GM19035 (cell line): ENCODE data around the gene ABCA2.

ENCODE experiments used
- ATAC-seq: cut with Tn5 transposase; IDR thresholded peaks from one replicate; pipeline ENCODE4 v1.9.1; 2021; ENCODE audit not compliant: unreplicated experiment

The ABCA2 gene, protein sequence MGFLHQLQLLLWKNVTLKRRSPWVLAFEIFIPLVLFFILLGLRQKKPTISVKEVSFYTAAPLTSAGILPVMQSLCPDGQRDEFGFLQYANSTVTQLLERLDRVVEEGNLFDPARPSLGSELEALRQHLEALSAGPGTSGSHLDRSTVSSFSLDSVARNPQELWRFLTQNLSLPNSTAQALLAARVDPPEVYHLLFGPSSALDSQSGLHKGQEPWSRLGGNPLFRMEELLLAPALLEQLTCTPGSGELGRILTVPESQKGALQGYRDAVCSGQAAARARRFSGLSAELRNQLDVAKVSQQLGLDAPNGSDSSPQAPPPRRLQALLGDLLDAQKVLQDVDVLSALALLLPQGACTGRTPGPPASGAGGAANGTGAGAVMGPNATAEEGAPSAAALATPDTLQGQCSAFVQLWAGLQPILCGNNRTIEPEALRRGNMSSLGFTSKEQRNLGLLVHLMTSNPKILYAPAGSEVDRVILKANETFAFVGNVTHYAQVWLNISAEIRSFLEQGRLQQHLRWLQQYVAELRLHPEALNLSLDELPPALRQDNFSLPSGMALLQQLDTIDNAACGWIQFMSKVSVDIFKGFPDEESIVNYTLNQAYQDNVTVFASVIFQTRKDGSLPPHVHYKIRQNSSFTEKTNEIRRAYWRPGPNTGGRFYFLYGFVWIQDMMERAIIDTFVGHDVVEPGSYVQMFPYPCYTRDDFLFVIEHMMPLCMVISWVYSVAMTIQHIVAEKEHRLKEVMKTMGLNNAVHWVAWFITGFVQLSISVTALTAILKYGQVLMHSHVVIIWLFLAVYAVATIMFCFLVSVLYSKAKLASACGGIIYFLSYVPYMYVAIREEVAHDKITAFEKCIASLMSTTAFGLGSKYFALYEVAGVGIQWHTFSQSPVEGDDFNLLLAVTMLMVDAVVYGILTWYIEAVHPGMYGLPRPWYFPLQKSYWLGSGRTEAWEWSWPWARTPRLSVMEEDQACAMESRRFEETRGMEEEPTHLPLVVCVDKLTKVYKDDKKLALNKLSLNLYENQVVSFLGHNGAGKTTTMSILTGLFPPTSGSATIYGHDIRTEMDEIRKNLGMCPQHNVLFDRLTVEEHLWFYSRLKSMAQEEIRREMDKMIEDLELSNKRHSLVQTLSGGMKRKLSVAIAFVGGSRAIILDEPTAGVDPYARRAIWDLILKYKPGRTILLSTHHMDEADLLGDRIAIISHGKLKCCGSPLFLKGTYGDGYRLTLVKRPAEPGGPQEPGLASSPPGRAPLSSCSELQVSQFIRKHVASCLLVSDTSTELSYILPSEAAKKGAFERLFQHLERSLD (N-terminal part only)

DNA sequence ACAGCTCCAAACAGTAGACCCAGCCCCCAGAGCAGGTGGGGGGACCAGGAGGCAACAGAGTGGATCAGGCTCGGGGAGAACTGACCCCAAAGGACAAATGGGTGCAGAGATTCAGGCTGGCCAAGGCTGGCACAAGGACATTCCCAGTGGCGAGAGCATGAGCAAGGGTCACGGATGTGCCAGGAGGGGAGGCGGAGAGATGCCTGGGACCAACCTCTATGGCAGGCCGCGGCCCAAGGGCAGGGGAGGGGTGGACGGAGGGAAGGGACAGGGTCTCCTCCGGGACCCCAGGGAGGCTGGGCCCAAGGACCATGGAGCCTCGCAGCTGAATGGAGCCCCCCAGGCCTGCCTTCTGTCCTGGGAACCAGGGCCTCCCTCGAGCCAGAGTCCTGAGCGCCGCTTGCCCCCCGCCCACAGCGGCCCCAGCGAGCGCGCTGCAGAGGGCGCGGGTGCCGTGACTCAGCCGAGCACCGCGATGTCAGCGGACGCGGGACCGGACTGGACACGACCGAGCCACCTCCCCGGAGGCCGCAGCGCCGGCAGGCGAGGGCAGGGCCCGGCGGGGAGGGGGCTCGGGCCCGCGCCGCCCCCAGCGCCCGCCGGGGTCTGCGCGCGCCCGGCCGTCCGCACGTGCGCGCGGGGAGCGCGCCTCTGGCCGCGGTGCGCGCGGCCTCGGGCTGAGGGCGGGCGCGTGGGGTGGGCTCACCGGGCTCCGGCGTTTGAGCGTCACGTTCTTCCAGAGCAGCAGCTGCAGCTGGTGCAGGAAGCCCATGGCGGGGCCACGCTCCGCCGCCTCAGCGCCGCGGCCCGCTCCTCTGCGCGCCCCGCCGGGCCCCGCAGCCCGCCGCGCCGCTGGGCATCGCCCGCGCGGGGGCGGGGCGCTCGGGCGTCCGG is at the start of gene ABCA2:
Gene ABCA2, minus strand, starts transcription at position 869 of the 894 bp plus-strand sequence. Its CDS starts 97 bp downstream, at position 772.
- no peak for ATAC-seq

DNA sequence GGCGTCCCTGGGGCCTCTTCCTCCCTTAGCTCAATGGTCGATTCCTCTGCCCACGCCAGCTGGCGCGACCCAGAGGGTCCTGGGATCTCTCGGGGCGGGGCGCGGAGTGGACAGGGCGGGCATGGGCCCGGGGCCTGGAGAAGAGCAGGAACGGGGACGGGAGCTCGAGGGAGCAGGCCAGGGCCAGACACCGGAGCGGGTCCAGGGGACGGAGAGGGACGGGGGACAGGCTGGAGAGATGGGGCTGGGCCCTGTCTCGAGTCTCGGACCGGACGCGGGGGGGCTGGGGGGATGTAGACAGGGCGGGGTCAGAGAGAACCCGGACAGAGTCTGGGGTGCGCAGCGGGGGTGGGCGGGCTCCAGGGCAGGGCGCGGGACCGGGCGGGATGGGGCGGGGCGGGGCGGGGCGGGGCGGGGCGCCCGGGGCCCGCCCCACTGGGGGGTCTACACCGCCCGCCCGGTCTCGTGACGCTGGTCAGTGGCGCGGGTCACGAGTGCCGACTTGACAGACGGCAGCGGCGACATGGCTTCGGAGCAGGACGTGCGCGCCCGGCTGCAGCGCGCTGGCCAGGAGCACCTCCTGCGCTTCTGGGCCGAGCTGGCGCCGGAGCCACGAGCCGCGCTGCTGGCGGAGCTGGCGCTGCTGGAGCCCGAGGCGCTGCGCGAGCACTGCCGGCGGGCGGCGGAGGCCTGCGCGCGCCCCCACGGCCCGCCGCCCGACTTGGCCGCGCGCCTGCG is 49.1 kb upstream of the ABCA2 start, which contains the start of gene UAP1L1:
Gene UAP1L1, plus strand, starts transcription at position 508 of the 738 bp plus-strand sequence. Its CDS starts 16 bp downstream, at position 524.
- ATAC-seq, result peak; percentile 71

DNA sequence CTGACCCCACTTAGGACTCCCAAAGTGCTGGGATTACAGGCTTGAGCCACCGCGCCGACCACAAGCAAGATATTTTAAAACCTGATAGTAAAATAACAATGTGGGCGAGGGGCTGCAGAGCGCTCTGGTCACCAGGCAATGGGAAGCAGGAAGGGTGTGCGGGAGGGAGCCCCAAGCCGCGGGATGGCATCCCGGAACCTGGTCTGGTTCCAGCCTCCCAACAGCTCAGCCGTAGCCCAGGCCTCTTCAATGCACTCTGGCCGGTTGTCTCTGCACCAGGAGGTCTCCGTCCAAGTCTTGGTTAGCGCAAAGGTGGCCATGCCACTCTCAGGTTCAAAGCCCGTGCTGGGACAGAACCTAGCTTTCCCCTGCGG is 48.6 kb upstream of the ABCA2 start:
- no peak for ATAC-seq

DNA sequence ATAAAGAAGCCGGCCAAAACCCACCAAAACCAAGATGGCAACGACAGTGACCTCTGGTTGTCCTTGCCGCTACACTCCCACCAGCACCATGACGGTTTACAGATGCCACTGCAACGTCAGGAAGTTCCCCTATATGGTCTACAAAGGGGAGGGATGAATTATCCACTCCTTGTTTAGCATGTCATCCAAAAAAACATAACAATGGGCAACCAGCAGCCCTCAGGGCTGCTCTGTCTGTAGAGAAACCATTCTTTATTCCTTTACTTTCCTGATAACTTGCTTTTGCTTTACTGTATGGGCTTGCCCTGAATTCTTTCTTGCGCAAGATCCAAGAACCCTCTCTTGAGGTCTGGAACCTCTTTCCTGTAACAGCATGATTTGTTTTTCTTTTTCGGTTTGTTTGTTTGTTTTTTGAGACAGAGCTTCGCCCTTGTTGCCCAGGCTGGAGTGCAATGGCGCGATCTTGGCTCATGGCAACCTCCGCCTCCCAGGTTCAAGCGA is 47.3 kb upstream of the ABCA2 start:
- ATAC-seq, result no peak

DNA sequence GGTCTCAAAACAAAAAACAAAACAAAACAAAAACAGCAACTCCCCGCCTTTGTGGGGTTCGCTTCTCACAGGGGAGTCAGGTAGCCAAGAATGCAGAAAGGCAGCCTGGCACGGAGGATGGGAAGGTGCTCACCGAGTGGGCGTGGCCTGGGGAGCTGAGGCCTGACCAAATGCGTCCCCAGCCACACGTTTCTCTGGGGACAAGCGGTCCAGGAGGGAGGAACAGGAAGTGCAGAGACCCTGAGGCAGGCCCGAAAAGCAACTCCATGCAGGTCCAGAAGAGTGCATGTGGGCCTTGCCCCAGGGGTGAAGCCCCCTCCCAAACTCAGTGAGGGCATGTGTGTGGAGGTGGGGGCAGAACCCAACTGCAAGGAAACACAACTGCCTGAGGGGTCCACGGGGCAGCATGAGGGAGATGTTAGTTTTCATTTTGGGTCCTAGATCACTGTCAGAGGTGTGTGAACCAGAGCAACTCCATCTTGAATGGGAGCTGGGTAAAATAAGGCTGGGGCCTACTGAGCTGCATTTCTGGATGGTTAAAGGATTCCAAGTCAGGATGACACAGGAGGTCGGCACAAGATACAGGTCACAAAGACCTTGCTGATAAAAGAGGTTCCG is 46.7 kb upstream of the ABCA2 start:
- no peak for ATAC-seq

DNA sequence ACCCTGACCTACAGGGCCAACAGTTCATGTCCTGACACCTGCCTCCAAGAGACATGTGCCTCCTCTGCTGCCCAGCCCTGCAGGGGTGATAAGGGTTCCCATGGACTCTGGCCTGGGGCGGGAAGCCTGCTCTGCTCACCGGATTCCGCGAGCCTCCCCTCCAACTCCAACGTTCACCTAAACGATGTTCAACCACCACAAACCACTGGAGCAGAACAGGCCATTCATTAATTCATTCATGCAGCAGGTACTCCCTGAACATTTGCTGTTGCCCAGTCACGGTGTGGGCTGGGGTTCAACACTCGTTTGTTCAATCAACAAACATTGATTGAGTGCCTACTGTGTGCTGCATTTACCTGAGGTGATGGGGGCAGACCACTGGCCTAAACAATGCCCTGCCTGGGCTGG is 46.0 kb upstream of the ABCA2 start:
- no peak for ATAC-seq

DNA sequence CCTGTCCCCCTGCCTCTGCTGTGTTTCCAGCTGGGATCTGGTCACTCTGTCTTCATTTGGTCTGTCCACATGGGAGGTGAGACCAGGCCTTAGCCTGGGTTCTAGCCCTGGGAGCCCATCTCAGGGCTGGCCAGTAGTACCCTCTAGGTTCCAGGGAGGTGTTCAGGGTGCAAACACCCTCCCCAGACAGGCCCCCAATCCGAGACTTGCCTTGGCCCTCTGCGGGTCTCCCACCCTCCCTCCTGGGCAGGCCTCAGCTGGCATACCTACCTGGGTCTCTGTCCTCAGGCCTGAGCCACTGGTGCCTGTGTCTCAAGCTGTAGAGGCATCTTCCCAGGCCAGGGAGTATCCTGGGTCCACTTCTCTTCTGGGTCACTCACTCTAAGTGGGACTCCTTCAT is 43.2 kb upstream of the ABCA2 start:
- ATAC-seq, result no peak

DNA sequence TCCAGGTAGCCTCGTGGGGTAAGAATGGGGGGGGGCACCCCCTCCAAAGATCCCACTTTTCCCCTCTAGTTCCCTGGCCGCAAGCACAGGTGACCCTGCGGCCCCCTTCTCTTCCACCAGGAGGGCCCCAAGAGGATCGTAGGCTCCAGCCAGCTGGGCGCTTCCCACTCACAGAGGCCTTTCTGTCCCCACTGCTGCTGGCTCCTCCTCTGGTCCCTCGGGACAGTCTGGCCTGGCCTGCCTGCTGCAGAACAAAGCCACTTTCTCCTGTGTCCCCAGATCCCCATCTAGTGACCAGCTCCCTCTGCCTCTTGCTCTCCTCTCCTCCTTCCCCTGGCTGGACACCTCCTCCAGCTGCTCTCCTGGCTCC is 42.9 kb upstream of the ABCA2 start:
- ATAC-seq, result no peak

DNA sequence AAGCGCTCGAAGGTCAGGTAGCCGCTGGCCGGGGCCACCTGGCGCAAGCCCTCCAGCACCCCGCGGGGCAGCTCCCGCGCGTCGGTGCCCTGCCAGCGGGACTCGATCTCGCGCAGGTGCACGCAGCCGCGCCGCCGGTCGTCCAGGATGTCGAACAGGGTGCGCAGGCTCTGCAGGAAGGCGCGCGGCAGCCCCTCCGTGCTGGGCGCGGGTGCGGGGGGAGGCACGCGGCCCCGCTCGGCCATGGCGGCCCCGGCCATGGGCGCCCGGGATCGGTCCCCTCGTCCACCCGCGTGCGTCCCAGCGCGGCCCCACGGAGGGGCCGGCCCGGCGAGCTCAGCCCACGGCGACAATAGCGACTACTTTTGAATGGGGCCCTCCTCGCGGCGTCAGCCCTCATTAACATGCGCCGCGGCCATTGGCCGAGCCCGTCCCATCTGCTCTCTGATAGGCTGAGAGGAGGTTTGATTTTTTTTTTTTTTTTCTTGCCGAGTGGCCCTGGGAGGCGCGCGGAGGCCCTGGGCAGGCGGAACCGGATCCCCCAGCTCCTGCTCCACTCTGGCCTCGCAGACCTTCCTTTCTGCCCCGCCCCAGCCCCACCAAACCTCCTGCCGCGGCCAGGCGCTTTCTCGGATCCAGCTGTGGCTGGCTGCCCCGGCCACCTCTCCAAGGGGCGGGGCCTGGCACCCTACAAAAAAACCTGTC is 42.3 kb upstream of the ABCA2 start, which contains the start of gene SAPCD2:
Gene SAPCD2, minus strand, starts transcription at position 357 of the 705 bp plus-strand sequence. Its CDS starts 97 bp downstream, at position 260.
- ATAC-seq, result peak; percentile 77

DNA sequence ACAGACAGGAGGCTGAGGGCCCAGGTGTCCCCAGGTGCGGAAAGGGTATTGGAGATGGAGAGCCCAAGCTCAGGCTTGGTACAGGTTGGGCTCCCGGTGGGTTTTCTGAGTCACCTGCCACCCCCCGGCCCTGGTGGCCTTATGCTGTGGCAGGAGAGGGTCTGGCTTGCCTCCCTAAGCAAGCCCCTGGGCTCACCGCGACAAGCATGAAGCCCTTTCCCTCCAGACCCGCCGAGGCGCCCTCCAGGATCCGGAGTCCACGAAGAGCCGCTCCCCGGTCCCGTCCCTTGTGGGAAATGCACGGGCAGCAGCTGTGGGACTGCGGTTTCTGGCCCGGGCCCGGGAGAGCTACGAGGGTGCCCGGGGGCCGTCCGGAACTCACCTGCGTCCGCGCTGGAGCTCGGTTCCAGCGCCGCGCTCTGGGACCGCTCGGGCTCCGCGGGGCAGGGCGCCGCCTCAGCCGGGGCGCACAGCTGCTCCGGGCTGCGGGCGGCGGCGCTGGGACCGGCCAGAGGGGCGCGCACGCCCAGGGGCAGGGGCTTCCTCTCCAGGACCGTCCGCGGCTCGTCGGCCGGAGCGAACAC is 41.6 kb upstream of the ABCA2 start:
- peak; percentile 11 for ATAC-seq

DNA sequence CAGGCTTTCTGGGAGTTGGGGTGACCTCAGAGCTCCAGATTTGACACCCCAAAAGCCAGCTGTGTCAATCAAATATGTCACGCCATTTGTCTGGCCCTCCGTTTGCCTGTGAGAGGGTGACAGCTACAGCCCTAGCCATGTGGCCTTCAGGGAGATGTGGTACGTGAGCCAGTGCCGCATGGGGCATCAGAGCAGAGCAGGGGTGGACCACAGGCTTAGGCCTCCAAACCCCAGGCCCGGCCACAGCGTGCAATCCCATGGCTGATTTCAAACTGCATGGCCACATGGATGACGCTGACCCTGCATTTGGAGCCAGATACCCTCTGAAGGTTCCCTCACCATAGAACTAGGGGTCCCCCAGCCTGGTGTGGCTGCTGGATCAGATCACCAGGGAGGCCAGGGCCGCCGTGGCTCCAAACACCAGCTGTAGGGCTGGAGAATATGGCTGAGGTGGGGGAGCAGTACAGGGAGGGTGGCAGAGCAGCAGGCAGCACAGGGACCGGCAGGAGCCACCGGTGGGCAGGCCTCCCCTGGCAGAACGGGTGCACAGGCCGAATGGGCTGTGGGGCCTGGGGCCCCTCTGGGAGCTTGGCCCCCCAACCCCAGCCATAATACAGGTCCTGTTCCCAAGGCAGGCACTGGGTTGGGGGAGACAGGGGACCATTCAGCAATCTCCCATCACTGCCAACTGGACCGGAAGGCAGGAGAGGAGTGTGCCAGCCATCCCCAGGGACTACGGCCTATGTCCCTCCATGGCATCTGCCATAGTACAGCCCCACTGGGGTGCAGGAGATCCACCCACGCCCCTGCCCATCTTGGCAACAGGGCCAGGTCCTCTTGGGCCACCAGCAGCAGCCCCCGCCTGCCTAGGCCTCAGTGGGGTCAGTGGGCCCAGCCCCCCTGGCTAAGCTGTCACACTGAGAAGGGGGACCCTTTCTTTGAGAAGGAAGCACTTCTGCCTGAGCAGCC is 40.8 kb upstream of the ABCA2 start:
- ATAC-seq, result no peak

DNA sequence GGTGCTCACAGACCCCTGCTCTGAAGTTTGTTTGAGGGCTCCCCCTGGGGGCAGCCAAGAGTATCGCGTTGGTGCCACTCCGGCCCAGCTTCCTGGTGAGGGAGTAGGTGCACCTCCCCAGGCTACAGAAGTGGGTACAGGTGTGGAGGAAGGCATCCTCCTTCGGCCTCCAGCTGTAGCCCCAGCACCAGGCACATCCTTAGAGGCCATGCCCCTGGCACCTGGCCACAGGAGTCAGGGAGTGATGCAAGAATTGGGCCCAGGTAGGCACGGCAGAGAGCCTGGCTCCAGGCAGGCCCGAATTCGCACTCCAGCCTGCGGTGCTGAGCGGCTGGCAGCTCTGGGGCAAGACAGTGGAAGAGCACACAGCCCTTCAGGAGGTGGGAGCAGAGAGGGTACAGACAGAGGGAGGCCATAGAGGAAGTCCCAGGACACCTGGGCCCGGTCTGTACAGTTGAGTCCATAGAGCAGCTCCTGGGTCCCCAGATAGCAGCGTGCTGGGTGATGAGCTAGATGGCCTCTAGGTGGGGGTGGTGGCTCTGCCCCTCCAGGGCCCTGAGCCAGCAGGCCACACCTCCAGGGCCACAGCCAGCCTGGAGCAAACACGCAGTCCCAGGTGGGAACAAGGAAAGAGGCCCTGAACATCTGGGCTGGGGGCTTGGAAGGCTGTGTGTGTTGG is 40.0 kb upstream of the ABCA2 start:
- peak; percentile 32 for ATAC-seq

DNA sequence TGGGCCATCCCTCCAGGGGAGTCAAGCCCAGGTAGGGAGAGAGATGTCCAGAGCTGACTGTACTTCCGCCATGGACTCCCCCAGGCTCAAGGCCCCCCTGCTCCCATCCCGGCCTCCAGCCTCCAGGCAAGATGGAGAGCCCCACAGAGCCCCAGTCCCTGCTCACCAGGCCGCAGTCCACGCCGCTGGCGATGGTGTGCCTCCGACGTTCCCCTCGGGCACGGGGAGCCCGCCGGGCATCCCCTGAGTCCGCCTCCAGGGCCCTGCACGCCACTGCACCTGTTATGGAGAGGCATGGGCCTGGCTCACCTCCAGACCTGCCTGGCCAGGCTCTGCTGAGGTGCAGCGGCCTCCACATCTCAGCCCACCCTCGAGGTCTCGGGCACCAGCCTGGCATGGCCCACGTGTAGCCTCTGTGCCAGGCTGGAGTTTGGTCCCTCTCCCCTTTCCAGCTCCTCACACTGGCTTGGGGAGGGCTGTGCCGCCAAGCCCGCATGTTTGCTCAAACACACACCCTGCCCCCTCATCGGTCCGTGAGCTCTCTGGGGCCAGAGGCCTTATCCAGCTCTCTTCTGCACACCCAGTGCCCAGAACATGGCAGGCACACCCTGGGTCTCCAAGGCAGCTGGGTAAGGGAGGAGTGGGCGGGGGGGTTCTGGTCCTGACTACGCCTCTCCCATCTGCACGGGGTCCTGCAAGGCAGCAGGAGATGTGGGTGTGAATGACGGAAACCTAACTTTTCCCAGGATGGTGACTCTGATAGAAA is 38.2 kb upstream of the ABCA2 start:
- no peak for ATAC-seq

DNA sequence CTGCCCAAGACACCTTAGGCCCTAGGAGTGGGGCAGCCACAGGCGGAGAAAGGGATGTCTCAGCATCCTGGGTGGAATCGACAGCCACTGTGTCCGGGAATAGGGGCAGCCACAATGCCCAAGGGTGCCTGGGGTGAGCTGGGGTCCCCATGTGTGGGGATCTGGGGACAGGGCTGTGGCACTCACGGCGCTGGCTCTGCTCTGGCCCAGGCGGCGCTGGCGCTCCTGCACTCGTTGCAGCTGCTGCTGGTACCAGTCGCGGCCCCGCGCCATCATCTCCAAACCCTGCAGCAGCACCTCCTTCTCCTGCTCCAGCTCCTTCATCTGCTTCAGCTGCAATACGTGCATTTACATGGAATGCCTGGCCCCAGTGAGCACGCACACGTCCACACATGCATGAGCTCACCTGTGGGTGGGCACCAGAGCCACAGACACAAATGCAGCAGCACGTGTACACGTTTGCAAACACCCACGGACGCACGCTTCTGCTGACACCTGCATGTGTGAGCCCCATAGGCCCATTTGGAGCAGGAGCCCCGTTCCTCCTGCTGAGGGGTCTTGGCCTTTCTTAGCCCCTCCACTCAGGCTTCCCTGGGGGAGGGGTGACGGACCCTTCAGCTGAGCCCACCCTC is 37.4 kb upstream of the ABCA2 start:
- ATAC-seq, result no peak

DNA sequence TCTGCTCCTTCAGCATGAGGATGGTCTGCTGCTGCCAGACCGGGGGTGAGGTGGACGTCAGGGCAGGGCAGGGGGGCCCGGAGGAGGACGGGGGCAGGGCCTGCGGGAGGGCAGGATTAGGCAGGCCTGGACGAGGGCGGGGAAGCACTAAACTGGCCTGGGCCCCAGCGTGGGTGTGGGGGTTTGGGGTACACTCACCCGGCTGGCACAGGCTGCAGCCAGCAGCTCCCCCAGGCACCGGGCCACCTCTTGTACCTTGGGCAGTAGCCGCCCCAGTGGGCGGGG is 36.8 kb upstream of the ABCA2 start:
- no peak for ATAC-seq
